ENCODE results near the gene IL5RA.

GRCh38 chr3:3097958-3098357 lies 12.2 kb downstream of the IL5RA start:
- TF ChIP-seq MAX (IDR thresholded peaks at IDR 0.05; ENCODE audit: low read depth) (no peak), RFX5 (IDR thresholded peaks at IDR 0.05; ENCODE audit: low read length) (no peak), CTCF (IDR thresholded peaks at IDR 0.05) (no peak), NFIC (IDR thresholded peaks at IDR 0.05; ENCODE audit: borderline replicate concordance) (no peak), POLR2AphosphoS5 (IDR thresholded peaks at IDR 0.05; ENCODE audit: low read depth, low read length) (no peak)
